GM12891 (cell line): ENCODE data around the gene PIGZ.

Experiments used
- DNase-seq: peaks from one replicate; pipeline ENCODE4 v3.0.0; 2011; ENCODE audit warnings: low spot score; ENCODE audit not compliant: insufficient read length
- FAIRE-seq: peaks from 2 replicates; lab custom pipeline; 2011; peaks lifted over from hg19 to GRCh38; lab: Jason Lieb, UNC
- PAX5 ChIP-seq: IDR thresholded peaks from 2 replicates; pipeline ENCODE4 v1.6.1; 2011; ENCODE audit warnings: low read length, moderate library complexity, mild to moderate bottlenecking; ENCODE audit not compliant: insufficient read depth, severe bottlenecking
- POLR2A ChIP-seq: IDR thresholded peaks from 2 replicates; pipeline ENCODE4 v1.6.1; 2011; ENCODE audit warnings: low read depth, low read length, control low read depth
- POLR2AphosphoS5 ChIP-seq: IDR thresholded peaks from 2 replicates; pipeline ENCODE4 v1.6.1; 2011; ENCODE audit warnings: low read depth, low read length, control low read depth
- POU2F2 ChIP-seq: IDR thresholded peaks from 2 replicates; pipeline ENCODE4 v1.6.1; 2011; ENCODE audit warnings: low read depth, mild to moderate bottlenecking, control low read depth, low read length, moderate library complexity
- SPI1 ChIP-seq: IDR thresholded peaks from 2 replicates; pipeline ENCODE4 v1.6.1; 2011; ENCODE audit warnings: low read depth, low read length, control low read depth
- TAF1 ChIP-seq: IDR thresholded peaks from 2 replicates; pipeline ENCODE4 v1.6.1; 2011; ENCODE audit warnings: low read depth, low read length, control low read depth

The PIGZ gene

GRCh38 chr3:196942226-196942914 lies 26.3 kb downstream of the PIGZ start, which contains the start of gene NCBP2:
NCBP2 (minus strand) TSS chr3:196942528; CDS start chr3:196942503, 25 bp downstream.
- TF ChIP-seq POLR2A (peak; percentile 95), SPI1 (peak; percentile 45; the same call in 1 of the 2 replicates), POU2F2 (peak; percentile 82), PAX5 (peak; percentile 75), POLR2AphosphoS5 (peak; percentile 97), TAF1 (peak; percentile 94)
- DNase-seq, result peak; percentile 92
- peak; percentile 96 for FAIRE-seq

- FAIRE-seq (no peak), DNase-seq (peak; percentile 37)
- no peak for TF ChIP-seq TAF1
Measured at GRCh38 chr3:196941729-196942225, 26.9 kb downstream of the PIGZ start.

GRCh38 chr3:196938576-196938975 lies 30.1 kb downstream of the PIGZ start:
- FAIRE-seq (no peak), DNase-seq (no peak)
- no peak for TF ChIP-seq TAF1
- no peak for TF ChIP-seq POLR2AphosphoS5
- TF ChIP-seq SPI1, result no peak
- no peak for TF ChIP-seq POLR2A

- FAIRE-seq (no peak), DNase-seq (no peak)
- TF ChIP-seq POLR2A, result no peak
- no peak for TF ChIP-seq POLR2AphosphoS5
- no peak for TF ChIP-seq POU2F2
- TF ChIP-seq PAX5, result no peak
- TF ChIP-seq SPI1, result no peak
- TF ChIP-seq TAF1, result no peak
Measured at GRCh38 chr3:196938124-196938523, 30.5 kb downstream of the PIGZ start.

- TF ChIP-seq POLR2A (no peak), PAX5 (no peak), POU2F2 (no peak), POLR2AphosphoS5 (no peak), SPI1 (no peak), TAF1 (no peak)
- DNase-seq (no peak), FAIRE-seq (no peak)
Measured at GRCh38 chr3:196936288-196936687, 32.3 kb downstream of the PIGZ start.

- FAIRE-seq (no peak), DNase-seq (no peak)
- TF ChIP-seq TAF1, result no peak
- peak; percentile 94 for TF ChIP-seq SPI1
- TF ChIP-seq PAX5, result no peak
- no peak for TF ChIP-seq POLR2AphosphoS5
- no peak for TF ChIP-seq POLR2A
- no peak for TF ChIP-seq POU2F2
Measured at GRCh38 chr3:196932600-196932999, 36.0 kb downstream of the PIGZ start.

- peak; percentile 58 for FAIRE-seq
Measured at GRCh38 chr3:196931828-196932587, 36.6 kb downstream of the PIGZ start.

GRCh38 chr3:196931157-196931556 lies 37.5 kb downstream of the PIGZ start:
- FAIRE-seq (no peak), DNase-seq (no peak)
- TF ChIP-seq POLR2AphosphoS5, result no peak
- no peak for TF ChIP-seq POLR2A
- no peak for TF ChIP-seq TAF1
- no peak for TF ChIP-seq SPI1
- TF ChIP-seq PAX5, result no peak

More at GRCh38 chr3:196931828-196932587, 36.6 kb downstream of the PIGZ start:
- TF ChIP-seq POLR2AphosphoS5 (no peak), POLR2A (no peak), SPI1 (no peak), POU2F2 (no peak), PAX5 (no peak), TAF1 (no peak)
- no peak for DNase-seq

GRCh38 chr3:196927571-196928453 lies 40.8 kb downstream of the PIGZ start:
- TF ChIP-seq POLR2AphosphoS5 (no peak), SPI1 (no peak), POLR2A (no peak), PAX5 (no peak), POU2F2 (no peak), TAF1 (no peak)
- DNase-seq (no peak), FAIRE-seq (no peak)
